ENCODE measurements around the gene PBOV1. TPM values are rescaled to one million over a fixed set of nuclear protein-coding genes. Genes with fewer than 3 reads are reported as not detected.

PBOV1 gene
- total and polyA plus RNA-seq, 2 experiments from 2014 or later = not detected

DNA sequence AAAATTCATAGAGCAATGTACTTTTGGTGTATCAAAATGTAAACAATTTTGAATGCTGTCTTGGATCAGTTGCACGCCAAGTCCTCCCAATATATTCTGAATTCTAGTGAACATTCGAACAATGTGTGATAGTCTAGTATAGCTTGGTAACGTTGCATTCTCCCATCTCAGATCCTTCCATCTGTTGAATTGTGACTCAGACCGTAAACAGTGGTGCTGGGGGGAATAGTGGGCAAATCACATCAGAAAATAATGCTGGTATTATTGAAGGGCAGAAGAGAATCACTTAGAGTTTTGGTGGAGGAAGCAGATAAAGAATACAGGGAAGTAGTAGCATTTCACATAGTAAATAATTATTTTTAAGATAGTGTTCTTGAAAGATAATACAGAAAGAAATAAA, 45.7 kb upstream of the PBOV1 start:
- 89% methylated on average over 4 of the region's 4 CpGs for WGBS (ENCODE audit: low lambda C conversion rate, missing lambda C conversion rate)

DNA sequence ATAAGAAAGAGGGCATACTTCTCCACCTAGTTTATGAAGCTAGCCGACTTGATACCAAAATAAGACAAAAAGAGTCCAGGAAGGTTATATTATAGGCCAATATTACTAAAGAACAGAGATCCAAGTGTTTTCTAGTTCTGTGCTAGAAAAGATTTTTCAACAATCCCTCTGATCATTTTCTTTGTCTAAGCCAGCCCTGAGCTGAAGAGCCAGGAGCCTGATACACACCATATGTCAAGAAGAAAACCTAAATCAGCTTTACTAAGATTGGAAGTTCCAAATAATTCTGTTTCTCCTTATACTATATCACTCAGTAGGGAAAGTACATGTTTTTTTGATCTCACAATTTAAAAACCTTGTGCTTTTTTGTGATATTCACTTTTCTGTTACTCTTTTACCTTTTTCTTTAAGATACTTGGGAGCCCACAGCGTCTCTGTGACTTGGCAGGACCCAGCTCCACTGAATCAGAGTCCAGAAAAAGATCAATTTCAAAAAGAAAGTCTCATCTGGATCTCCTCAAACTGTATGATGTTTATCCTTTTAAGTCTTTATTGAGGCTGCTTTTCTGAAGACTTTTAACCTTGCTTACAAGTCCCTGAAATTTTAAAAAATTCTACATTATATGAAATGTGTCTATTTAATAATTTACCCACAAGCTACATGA, 43.0 kb upstream of the PBOV1 start:
- Histone ChIP-seq H3K79me2 (no peaks in the 10 kb centered on the region), H3K27ac (no peak overlapping the region), H3K9me3 (ENCODE audit: low read depth) (no peaks in the 10 kb centered on the region), H3K4me2 (no peak overlapping the region), H3K4me1 (ENCODE audit: insufficient read depth) (no peaks in the 10 kb centered on the region), H3K36me3 (replicated peaks; ENCODE audit: insufficient read depth, low read depth) (no peaks in the 10 kb centered on the region), H3K9me2 (replicated peaks; ENCODE audit: insufficient read depth) (no peaks in the 10 kb centered on the region), H4K20me1 (ENCODE audit: insufficient read depth, poor library complexity, severe bottlenecking) (no peaks in the 10 kb centered on the region), H3K27me3 (no peaks in the 10 kb centered on the region), H3K4me3 (no peak overlapping the region), H2AFZ (no peak overlapping the region)
- 73% methylated on average over 2 of the region's 2 CpGs for WGBS (ENCODE audit: low lambda C conversion rate, missing lambda C conversion rate)
- DNase-seq (ENCODE audit: low spot score) = no peak
- TF ChIP-seq EZH2 (IDR thresholded peaks at IDR 0.05; ENCODE audit: borderline replicate concordance) (no peak), EZH2phosphoT487 (IDR thresholded peaks at IDR 0.05; ENCODE audit: low read depth, severe bottlenecking, unreplicated experiment) (no peak)
- TF ChIP-seq, protein P1, sequence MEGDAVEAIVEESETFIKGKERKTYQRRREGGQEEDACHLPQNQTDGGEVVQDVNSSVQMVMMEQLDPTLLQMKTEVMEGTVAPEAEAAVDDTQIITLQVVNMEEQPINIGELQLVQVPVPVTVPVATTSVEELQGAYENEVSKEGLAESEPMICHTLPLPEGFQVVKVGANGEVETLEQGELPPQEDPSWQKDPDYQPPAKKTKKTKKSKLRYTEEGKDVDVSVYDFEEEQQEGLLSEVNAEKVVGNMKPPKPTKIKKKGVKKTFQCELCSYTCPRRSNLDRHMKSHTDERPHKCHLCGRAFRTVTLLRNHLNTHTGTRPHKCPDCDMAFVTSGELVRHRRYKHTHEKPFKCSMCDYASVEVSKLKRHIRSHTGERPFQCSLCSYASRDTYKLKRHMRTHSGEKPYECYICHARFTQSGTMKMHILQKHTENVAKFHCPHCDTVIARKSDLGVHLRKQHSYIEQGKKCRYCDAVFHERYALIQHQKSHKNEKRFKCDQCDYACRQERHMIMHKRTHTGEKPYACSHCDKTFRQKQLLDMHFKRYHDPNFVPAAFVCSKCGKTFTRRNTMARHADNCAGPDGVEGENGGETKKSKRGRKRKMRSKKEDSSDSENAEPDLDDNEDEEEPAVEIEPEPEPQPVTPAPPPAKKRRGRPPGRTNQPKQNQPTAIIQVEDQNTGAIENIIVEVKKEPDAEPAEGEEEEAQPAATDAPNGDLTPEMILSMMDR (IDR thresholded peaks at IDR 0.05; ENCODE audit: poor library complexity) = no peak

More for the DNA sequence above, 45.7 kb upstream of the PBOV1 start:
- no peak overlapping the region for H2AFZ ChIP-seq
- no peak overlapping the region for H3K4me2 ChIP-seq
- no peaks in the 10 kb centered on the region for H3K36me3 ChIP-seq (replicated peaks; ENCODE audit: insufficient read depth, low read depth)
- H3K27me3 ChIP-seq = no peaks in the 10 kb centered on the region
- H4K20me1 ChIP-seq (ENCODE audit: insufficient read depth, poor library complexity, severe bottlenecking) = no peaks in the 10 kb centered on the region
- H3K4me3 ChIP-seq = no peak overlapping the region
- no peaks in the 10 kb centered on the region for H3K9me3 ChIP-seq (ENCODE audit: low read depth)
- no peaks in the 10 kb centered on the region for H3K4me1 ChIP-seq (ENCODE audit: insufficient read depth)
- no peak for TF ChIP-seq EZH2 (IDR thresholded peaks at IDR 0.05; ENCODE audit: borderline replicate concordance)
- TF ChIP-seq EZH2phosphoT487 (IDR thresholded peaks at IDR 0.05; ENCODE audit: low read depth, severe bottlenecking, unreplicated experiment) = no peak
- TF ChIP-seq, protein P1 (IDR thresholded peaks at IDR 0.05; ENCODE audit: poor library complexity) = no peak
- H3K27ac ChIP-seq = no peak overlapping the region
- no peaks in the 10 kb centered on the region for H3K79me2 ChIP-seq
- no peaks in the 10 kb centered on the region for H3K9me2 ChIP-seq (replicated peaks; ENCODE audit: insufficient read depth)
- DNase-seq (ENCODE audit: low spot score) = no peak

DNA sequence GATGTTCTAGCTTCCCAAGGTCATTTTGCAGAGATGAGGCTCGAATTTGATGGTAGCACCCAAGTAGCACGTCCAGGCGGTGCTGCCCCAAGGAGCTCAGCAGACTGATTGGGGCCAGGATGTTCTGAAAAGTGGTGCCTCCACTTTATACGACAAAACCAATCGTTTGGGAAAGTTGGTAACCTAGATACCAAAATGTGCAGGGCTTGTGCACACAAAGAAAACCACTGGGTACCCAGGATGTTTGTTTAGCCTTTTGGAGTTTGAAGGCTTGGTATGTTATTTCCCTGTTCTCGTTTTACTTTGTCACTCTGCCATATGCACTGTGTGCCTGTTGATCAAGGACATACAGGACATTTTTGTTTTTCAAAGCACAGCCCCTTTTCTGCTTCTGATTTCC, 40.7 kb upstream of the PBOV1 start:
- Histone ChIP-seq H4K20me1 (ENCODE audit: insufficient read depth, poor library complexity, severe bottlenecking) (no peaks in the 10 kb centered on the region), H2AFZ (no peak overlapping the region), H3K4me1 (ENCODE audit: insufficient read depth) (no peaks in the 10 kb centered on the region), H3K4me2 (no peak overlapping the region), H3K79me2 (no peaks in the 10 kb centered on the region), H3K36me3 (replicated peaks; ENCODE audit: insufficient read depth, low read depth) (no peaks in the 10 kb centered on the region), H3K4me3 (no peak overlapping the region), H3K27me3 (no peaks in the 10 kb centered on the region), H3K27ac (no peak overlapping the region), H3K9me2 (replicated peaks; ENCODE audit: insufficient read depth) (no peaks in the 10 kb centered on the region), H3K9me3 (ENCODE audit: low read depth) (no peaks in the 10 kb centered on the region)
- no peak for TF ChIP-seq EZH2phosphoT487 (IDR thresholded peaks at IDR 0.05; ENCODE audit: low read depth, severe bottlenecking, unreplicated experiment)
- TF ChIP-seq EZH2 (IDR thresholded peaks at IDR 0.05; ENCODE audit: borderline replicate concordance) = no peak
- TF ChIP-seq, protein P1 (IDR thresholded peaks at IDR 0.05; ENCODE audit: poor library complexity) = no peak
- 78% methylated on average over 6 of the region's 6 CpGs for WGBS (ENCODE audit: low lambda C conversion rate, missing lambda C conversion rate)
- no peak for DNase-seq (ENCODE audit: low spot score)
